ENCODE measurements around the gene LRG1.

The LRG1 gene

DNA sequence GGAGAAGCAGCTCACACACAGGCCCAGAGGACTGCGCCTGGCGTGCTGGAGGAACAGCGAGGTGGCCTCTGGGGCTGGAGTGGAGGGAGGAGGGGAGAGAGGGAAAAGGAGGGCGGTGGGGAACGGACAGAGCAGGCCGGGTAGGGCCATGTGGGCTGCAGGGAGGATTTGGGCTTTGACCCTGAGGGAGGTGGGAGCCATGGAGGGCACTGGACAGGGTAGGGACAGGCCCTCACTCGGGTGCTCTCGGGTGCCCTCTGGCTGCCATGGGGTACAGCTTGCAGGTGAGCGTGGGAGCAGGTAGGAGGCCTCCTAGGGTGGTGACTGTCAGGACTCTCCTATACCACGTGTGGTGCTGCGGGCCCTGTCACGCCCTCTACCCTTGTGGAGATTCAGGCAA, 44.4 kb downstream of the LRG1 start:
- DNase-seq (ENCODE audit: low read depth in 2 of 2), result no peak

DNA sequence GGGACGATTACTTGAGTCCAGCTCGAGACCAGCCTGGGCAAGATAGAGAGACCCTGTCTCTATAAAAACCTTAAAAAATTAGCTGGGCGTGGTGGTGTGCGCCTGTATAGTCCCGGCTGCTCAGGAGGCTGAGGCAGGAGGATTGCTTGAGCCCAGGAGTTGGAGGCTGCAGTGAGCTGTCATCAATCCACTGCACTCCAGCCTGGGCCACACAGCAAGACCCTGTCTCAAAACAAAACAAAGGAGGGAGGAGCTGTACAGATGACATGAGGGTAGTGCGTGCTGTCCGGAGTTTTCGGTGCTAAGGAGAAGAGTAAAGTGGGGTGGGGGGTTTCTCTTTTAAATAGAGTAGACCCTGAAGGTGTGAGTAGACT, 45.2 kb downstream of the LRG1 start:
- no peak for DNase-seq (ENCODE audit: low read depth in 2 of 2)

DNA sequence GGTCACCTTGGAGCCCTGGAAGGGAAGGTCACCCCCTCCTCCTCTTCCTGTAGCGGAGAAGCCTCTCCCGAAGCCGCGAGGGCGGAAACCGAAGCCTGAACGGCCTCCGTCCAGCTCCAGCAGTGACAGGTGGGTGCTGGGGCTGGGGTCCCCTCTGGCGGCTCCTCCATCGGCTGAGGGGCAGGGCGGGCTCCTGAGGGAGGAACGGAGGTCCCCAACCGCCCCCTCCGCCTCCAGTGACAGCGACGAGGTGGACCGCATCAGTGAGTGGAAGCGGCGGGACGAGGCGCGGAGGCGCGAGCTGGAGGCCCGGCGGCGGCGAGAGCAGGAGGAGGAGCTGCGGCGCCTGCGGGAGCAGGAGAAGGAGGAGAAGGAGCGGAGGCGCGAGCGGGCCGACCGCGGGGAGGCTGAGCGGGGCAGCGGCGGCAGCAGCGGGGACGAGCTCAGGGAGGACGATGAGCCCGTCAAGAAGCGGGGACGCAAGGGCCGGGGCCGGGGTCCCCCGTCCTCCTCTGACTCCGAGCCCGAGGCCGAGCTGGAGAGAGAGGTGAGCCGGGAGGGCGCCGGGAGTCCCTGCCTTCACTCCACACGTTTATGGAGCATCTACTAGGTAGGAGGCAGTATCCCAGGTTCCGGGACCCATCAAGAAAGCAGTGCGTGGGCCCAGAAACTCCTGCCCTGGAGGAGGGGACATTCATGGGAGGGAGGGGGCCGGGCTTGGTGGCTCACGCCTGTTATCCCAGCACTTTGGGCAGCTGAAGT, 45.7 kb downstream of the LRG1 start:
- no peak for DNase-seq (ENCODE audit: low read depth in 2 of 2)

DNA sequence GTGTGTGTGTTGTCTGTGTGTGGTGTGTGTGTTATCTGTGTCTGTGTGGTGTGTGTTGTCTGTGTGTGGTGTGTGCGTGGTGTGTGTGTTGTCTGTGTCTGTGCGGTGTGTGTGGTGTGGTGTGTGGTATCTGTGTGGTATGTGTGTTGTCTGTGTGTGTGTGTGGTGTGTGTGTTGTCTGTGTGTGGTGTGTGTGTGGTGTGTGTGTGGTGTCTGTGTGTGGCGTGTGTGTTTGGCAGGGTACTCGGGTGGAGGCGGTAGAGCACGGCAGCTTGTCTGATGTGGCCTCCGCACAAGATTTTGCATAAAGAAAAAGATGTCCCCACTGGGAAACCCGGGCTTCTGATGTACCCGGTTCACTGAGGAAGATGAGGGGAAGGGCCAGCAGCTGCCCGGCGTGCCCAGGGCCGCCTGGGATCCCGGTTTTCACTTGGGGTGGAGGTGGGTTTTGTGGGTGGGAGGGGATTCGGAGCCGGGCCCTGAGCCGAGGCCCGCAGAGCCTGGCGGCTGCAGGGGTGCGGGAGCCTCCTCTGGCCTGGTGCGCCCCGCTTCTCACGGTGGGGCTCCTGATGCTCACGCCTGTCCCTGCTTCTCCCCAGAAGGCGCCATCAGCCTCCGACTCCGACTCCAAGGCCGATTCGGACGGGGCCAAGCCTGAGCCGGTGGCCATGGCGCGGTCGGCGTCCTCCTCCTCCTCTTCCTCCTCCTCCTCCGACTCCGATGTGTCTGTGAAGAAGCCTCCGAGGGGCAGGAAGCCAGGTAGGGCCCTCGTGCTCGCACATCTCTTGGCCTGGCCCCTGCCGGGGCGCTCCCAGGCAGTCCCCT, 46.5 kb downstream of the LRG1 start:
- DNase-seq (ENCODE audit: low read depth in 2 of 2), result no peak

DNA sequence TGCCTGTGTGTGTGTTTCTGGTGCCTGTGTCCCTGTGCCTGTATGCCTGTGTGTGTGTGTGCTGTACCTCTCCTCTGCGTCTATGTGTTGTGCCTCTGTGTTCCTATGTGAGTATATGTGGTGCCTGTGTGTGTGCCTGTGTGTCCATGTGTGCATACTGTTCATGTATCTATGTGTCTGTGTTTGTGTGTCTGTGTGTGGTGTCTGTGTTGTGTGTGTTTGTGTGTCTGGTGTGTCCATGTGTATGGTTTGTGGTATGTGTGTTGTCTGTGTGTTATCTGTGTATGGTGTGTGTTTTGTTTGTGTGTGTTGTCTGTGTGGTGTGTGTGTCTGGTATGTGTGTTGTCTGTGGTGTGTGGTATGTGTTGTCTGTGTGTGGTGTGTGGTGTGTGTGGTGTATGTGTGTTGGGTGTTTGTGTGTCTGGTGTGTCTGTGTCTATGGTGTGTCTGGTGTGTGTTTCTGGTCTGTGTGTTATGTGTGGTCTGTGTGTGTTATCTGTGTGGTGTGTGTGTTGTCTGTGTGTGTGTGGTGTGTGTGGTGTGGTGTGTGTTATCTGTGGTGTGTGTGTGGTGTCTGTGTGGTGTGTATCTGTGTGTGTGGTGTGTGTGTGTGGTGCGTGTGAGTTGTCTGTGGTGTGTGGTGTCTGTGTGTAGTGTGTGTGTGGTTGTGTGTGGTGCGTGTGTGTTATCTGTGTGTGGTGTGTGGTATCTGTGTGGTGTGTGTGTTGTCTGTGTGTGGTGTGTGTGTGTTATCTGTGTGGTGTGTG, 47.3 kb downstream of the LRG1 start:
- no peak for DNase-seq (ENCODE audit: low read depth in 2 of 2)

DNA sequence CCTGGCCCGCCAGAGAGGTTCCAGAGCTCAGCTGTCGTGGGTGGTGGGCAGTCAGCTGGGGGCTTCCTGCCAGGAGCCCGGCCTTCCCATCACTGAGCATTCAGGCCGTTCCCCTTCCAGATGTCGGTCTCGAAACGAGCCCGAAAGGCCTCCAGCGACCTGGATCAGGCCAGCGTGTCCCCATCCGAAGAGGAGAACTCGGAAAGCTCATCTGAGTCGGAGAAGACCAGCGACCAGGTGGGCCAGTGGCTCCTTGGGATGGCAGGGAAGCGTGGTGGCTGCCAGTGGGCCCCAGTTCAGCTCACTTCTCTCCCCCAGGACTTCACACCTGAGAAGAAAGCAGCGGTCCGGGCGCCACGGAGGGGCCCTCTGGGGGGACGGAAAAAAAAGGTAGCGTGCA, 48.4 kb downstream of the LRG1 start:
- DNase-seq (ENCODE audit: low read depth in 2 of 2), result no peak

DNA sequence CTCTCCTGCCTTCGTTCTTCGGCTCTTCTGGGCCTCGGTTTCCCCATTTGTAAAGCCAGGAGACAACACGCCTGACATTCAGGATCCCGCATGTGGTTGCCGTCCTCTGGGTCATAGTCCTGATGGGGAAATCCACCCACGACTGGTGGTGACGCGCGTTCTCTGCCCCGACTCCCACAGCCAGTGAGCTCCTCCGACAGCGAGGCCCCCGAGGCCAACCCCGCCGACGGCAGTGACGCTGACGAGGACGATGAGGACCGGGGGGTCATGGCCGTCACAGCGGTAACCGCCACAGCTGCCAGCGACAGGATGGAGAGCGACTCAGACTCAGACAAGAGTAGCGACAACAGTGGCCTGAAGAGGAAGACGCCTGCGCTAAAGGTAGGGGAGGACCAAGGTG, 51.3 kb downstream of the LRG1 start:
- DNase-seq (ENCODE audit: low read depth in 2 of 2), result no peak

DNA sequence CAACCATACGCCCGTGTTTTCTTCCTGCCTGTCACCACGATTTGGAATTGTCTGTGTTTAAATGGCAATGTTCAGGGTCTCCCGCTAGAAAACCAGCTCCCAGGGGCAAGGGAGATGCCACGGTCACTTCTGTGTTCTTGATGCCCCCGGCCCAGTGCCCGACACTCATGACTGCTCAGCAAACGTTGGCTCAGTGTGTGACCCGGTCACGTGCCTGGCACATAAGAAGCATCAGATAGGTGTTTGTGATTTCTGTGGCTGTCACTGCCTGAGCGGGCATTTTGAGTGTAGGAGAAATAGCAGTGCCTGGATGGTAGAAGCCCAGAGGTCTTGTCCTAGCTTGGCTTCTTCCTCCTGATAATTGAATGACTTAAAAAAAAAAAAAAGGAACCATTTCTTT, 52.3 kb downstream of the LRG1 start:
- DNase-seq (ENCODE audit: low read depth in 2 of 2), result no peak
